NCI-H146 (cell line): Measurements from ENCODE around the gene CEP170.

Experiments
- DNase-seq: peaks from one replicate; lab custom pipeline; 2025; lab: John Stamatoyannopoulos, UW

The CEP170 gene

GRCh38 chr1:243254927-243255790 is at the start of gene CEP170:
Gene CEP170, minus strand, starts transcription at chr1:243255281. Its CDS starts 30,001 bp downstream, at chr1:243225280.
- DNase-seq = peak; percentile 100

GRCh38 chr1:243301059-243301458 is 46.0 kb upstream of the CEP170 start:
- DNase-seq = no peak

GRCh38 chr1:243299069-243299468 is 44.0 kb upstream of the CEP170 start:
- no peak for DNase-seq

GRCh38 chr1:243294723-243295121 is 39.6 kb upstream of the CEP170 start:
- no peak for DNase-seq

GRCh38 chr1:243293941-243294722 is 39.1 kb upstream of the CEP170 start:
- DNase-seq = no peak

GRCh38 chr1:243292117-243292516 is 37.0 kb upstream of the CEP170 start:
- no peak for DNase-seq

- DNase-seq = no peak
Measured at GRCh38 chr1:243291292-243291691, 36.2 kb upstream of the CEP170 start.

GRCh38 chr1:243288062-243288461 is 33.0 kb upstream of the CEP170 start:
- DNase-seq = no peak

GRCh38 chr1:243287652-243288051 is 32.6 kb upstream of the CEP170 start:
- DNase-seq = no peak

- DNase-seq = no peak
Measured at GRCh38 chr1:243287123-243287460, 32.0 kb upstream of the CEP170 start.

- DNase-seq = no peak
Measured at GRCh38 chr1:243286409-243287122, 31.5 kb upstream of the CEP170 start.

GRCh38 chr1:243281672-243282071 is 26.6 kb upstream of the CEP170 start:
- DNase-seq = no peak

- no peak for DNase-seq
Measured at GRCh38 chr1:243280571-243281129, 25.6 kb upstream of the CEP170 start.

- DNase-seq = no peak
Measured at GRCh38 chr1:243275316-243275715, 20.2 kb upstream of the CEP170 start.

GRCh38 chr1:243273945-243274344 is 18.9 kb upstream of the CEP170 start:
- DNase-seq = no peak

- no peak for DNase-seq
Measured at GRCh38 chr1:243273506-243273905, 18.4 kb upstream of the CEP170 start.

GRCh38 chr1:243272401-243272800 is 17.3 kb upstream of the CEP170 start:
- DNase-seq = no peak

- DNase-seq = no peak
Measured at GRCh38 chr1:243271996-243272395, 16.9 kb upstream of the CEP170 start.

- DNase-seq = no peak
Measured at GRCh38 chr1:243270097-243270864, 15.2 kb upstream of the CEP170 start.

- DNase-seq = no peak
Measured at GRCh38 chr1:243269461-243269801, 14.3 kb upstream of the CEP170 start.

- no peak for DNase-seq
Measured at GRCh38 chr1:243268751-243269460, 13.8 kb upstream of the CEP170 start.
